Fibroblast of gingiva (primary cell): ENCODE measurements around the gene PDP2.

Experiments used
- DNase-seq: peaks from one replicate; pipeline ENCODE4 v3.0.0-alpha.2; 2011; ENCODE audit warnings: low read depth

The PDP2 gene

GRCh38 chr16:66936889-66937554, 56.7 kb downstream of the PDP2 start:
- no peak for DNase-seq

- DNase-seq = no peak
Measured at GRCh38 chr16:66937725-66938337, 57.5 kb downstream of the PDP2 start.

GRCh38 chr16:66939366-66939765, 59.1 kb downstream of the PDP2 start:
- DNase-seq = no peak

- no peak for DNase-seq
Measured at GRCh38 chr16:66940236-66940635, 59.9 kb downstream of the PDP2 start.
